AG09309 (cell line): Measurements from ENCODE around the gene MED9.
"Not testable (repeated sequence)": the region's sequence is repeated elsewhere in the genome, so short reads cannot be mapped to it uniquely, and the experiment has no call there.

Experiments
- DNase-seq: peaks from one replicate; pipeline ENCODE4 v3.0.0-alpha.2; 2010; ENCODE audit warnings: low read depth
- H3K4me3 ChIP-seq: 2 replicates; pipeline ENCODE4 v1.5.1; 2011; ENCODE audit warnings: mild to moderate bottlenecking, low read depth, low read length, moderate library complexity; ENCODE audit not compliant: control insufficient read depth
- TF ChIP-seq, protein P1 (sequence below): IDR thresholded peaks from 2 replicates; pipeline ENCODE4 v1.5.1; 2011; ENCODE audit warnings: mild to moderate bottlenecking, low read depth, low read length, inconsistent platforms; ENCODE audit not compliant: insufficient read depth, control insufficient read depth; ENCODE audit errors: missing control alignments

Gene MED9

DNA sequence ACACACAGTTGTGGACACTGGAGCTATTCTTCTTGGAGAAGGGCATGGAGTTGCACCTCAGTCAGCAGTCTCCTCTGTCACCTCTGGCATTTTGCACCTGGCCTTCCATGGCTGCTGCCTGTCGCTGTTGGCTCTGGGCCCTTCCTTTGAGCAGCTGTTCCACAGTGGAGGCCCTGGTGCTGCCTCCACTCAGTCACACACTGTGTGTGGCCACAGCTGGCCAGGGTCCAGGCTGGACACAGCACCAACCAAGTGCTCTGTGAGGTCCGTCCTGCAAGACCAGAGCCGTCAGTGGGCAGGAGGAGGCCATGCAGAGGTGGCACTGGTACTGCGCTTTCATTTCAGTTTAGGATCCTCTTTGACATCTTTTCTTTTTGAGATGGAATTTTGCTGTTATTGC is 21.6 kb upstream of the MED9 start:
- DNase-seq: no peak
- TF ChIP-seq, protein P1, sequence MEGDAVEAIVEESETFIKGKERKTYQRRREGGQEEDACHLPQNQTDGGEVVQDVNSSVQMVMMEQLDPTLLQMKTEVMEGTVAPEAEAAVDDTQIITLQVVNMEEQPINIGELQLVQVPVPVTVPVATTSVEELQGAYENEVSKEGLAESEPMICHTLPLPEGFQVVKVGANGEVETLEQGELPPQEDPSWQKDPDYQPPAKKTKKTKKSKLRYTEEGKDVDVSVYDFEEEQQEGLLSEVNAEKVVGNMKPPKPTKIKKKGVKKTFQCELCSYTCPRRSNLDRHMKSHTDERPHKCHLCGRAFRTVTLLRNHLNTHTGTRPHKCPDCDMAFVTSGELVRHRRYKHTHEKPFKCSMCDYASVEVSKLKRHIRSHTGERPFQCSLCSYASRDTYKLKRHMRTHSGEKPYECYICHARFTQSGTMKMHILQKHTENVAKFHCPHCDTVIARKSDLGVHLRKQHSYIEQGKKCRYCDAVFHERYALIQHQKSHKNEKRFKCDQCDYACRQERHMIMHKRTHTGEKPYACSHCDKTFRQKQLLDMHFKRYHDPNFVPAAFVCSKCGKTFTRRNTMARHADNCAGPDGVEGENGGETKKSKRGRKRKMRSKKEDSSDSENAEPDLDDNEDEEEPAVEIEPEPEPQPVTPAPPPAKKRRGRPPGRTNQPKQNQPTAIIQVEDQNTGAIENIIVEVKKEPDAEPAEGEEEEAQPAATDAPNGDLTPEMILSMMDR: no peak
- no peak overlapping the region for H3K4me3 ChIP-seq

DNA sequence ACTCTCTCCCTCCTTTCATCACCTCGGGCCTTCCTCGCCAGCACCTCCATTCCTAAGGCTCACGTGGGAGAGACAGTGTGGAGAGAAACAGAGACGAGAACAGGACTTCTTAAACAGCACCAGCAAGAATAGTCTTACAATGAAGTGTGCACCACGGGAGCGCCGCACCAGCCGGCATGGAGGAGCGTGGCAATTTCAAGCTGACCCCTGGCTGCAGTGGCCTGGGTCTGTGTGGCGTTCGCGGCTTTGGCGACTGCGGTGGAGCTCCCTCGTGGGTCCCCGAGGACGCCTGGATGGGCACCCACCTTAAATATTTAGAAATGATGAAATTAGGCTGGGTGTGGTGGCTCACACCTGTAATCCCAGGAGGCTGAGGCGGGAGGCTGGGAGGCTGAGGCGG is 20.5 kb upstream of the MED9 start:
- no peak for DNase-seq
- TF ChIP-seq, protein P1: no peak
- H3K4me3 ChIP-seq: no peak overlapping the region

DNA sequence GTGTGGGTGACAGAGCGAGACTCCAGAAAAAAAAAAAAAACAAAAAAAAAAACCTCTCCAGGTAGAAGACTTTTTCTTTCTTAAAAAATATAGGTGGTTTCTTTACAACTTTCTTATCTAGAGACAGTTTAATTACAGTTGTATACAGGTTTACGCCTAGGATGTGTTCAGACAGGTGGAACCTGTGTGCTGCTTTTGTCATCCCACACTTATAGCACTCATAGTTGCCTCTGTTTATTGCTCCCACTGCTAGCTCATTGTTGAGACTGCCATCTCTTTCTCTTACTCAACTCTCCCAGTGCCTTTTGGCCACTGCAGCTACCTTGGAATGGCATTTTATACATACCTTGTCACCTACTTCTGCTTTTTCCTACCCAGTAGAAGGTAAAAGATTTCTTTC is 19.1 kb upstream of the MED9 start:
- TF ChIP-seq, protein P1: no peak
- H3K4me3 ChIP-seq: no peak overlapping the region
- no peak for DNase-seq

DNA sequence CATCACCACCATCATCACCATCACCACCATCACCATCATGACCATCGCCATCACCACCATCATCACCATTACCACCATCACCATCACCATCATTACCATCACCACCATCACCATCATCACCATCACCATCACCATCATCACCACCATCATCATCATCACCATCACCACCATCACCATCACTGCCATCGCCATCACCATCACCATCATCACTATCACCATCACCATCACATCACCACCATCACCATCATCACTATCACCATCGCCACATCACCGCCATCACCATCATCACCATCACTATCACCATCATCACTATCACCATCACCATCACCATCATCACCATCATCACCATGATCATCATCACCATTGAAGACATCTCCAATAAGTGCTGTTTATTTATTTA is 16.8 kb upstream of the MED9 start:
- no peak for DNase-seq
- TF ChIP-seq, protein P1: no peak
- H3K4me3 ChIP-seq: no peak overlapping the region

DNA sequence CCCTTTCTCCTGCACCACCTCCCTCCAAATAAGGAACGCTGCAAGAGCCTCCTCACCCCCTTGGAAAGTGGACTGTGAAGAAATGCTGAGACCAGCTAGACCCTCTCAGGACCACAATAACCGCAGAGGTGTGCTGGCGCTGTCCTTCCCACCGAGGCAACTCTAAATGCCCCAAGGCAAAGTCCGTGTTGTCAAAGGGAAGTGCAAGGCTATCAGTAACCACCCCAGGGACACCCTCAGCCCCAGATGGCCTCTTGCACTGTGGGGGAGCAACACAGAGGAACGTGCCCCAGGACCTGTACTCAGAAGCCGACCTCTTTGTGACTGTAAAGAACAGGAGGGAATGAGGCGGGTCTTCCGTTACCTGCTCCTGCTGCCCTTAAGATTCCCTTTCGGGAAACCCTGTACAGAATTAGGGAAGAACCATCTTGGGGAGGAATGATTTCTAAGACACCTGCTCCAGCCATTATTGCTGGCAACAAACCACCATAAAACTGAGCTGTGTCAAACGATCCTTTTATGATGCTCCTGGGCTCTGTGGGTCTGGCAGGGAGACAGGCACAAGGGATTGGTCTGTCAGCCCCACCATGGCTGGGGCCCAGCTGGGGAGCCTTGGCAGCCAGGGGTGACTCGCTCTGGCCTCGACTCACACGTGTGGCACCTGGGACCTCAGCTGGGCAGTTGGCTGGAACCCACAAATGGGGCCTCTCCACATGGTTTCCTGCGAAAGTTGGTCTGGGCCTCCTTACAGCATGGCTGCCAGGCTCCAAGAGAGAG is 14.6 kb upstream of the MED9 start:
- DNase-seq: no peak
- H3K4me3 ChIP-seq: no peak overlapping the region
- TF ChIP-seq, protein P1: no peak

DNA sequence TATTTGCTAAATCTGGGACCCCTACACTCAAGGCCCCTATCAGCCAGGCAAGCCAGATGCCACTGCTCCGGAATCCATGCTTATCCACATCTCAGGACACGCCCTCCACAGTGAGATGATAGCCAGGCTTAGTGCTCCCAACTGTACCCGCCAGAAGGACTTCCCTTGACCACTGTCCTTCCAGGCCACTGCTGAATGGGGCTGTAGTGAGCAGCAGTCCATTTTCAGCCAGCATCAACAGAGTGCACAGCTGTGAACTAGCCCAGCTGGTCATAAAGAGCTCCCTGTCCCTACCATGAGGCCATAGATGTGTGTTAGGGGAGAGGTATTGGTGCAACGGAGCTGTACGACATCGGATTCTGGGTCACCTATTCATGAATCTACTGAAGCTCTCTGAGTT is 13.0 kb upstream of the MED9 start:
- TF ChIP-seq, protein P1: no peak
- H3K4me3 ChIP-seq: no peak overlapping the region
- DNase-seq: no peak

DNA sequence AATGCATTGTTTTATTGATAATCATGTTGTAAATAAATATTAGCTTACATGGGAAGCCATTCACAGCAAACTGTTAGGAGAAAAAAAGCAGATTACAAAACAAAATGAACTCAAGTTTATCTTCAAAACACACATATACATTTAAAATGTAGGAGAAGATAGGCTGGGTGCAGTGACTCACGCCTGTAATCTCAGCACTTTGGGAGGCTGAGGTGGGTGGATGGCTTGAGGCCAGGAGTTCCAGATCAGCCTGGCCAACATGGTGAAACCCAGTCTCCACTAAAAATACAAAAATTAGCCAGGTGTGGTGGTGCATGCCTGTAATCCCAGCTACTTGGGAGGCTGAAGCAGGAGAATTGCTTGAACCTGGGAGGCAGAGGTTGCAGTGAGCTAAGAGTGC is 10.9 kb upstream of the MED9 start:
- not testable (repeated sequence) for DNase-seq

More for the DNA sequence above, 10.9 kb upstream of the MED9 start:
- not testable (repeated sequence) for H3K4me3 ChIP-seq
